Mammary epithelial cell (primary cell): ENCODE data around the gene PCNX2.

Experiments
- CTCF ChIP-seq, 2 donors: IDR thresholded peaks in 1 of 2; conservative IDR thresholded peaks in 1 of 2; 2 replicates each; pipeline ENCODE4 v1.5.1; 2011 to 2012; ENCODE audit warnings: inconsistent platforms in 2 of 2, low read length in 2 of 2, mild to moderate bottlenecking in 2 of 2, control low read depth in 1 of 2, low read depth in 1 of 2; ENCODE audit not compliant: insufficient read depth in 1 of 2; ENCODE audit errors: extremely low read depth in 1 of 2
- EZH2 ChIP-seq: IDR thresholded peaks from 2 replicates; pipeline ENCODE4 v1.6.1; 2012; ENCODE audit warnings: low read length, inconsistent platforms, borderline replicate concordance

DNA sequence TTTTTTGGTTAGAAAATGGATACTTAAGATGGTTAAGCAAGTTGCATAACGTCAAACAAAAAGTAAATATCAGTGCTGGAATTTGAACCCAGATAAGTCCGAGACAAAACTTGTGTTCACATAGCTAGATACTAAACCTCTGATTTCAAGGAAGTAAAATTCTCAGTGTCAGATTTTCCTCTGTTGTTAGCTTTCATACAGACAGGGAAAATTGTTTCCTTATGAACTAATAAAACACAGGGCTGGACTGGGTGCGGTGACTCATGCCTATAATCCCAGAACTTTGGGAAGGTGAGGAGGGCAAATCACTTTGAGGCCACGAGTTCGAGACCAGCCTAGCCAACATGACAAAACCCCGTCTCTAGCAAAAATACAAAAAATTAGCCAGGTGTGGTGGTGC, 51.3 kb downstream of the PCNX2 start:
- TF ChIP-seq CTCF (conservative IDR thresholded peaks at IDR 0.05 in 1 of 2, IDR thresholded peaks at IDR 0.05 in 1 of 2; ENCODE audit: extremely low read depth in 1 of 2, insufficient read depth in 1 of 2, low read depth in 1 of 2, low read length in 2 of 2), result no peak
- no peak for TF ChIP-seq EZH2
